H1 (cell line): Measurements from ENCODE around the gene SLC5A4. TPM values are rescaled to one million over a fixed set of nuclear protein-coding genes. Genes with fewer than 3 reads are reported as not detected.

Source experiments
- CTCF ChIA-PET: fragments of 300-600 bp; sonication (Branson Sonifier 250); formaldehyde crosslinking; loops from one replicate; lab custom pipeline; 2021; ENCODE audit not compliant: partially characterized antibody; lab: Charles Lee
- POLR2A ChIA-PET: fragments of 300-600 bp; sonication (Branson Sonifier 250); formaldehyde crosslinking; loops from one replicate; lab custom pipeline; 2021; ENCODE audit warnings: inconsistent platforms; ENCODE audit not compliant: partially characterized antibody; lab: Charles Lee
- DNase-seq, 2 experiments: peaks; one replicate each; pipeline versions ENCODE4 v3.0.0 to v3.0.0-alpha.2; 2010 to 2022; ENCODE audit warnings: low spot score in 2 of 2, low read depth in 1 of 2, mixed read lengths in 1 of 2
- FAIRE-seq: peaks from 2 replicates; lab custom pipeline; 2011; peaks lifted over from hg19 to GRCh38; lab: Jason Lieb, UNC
- H2AFZ ChIP-seq: 2 replicates; pipeline ENCODE4 v1.8.1; 2012; ENCODE audit warnings: low read length, inconsistent platforms
- H2AK5ac ChIP-seq: 2 replicates; pipeline ENCODE4 v1.6.1; 2013; ENCODE audit warnings: low read depth, low read length
- H2BK120ac ChIP-seq: replicated peaks from 2 replicates; pipeline ENCODE3; 2013; ENCODE audit warnings: low read depth, low read length, inconsistent platforms
- H2BK12ac ChIP-seq: 2 replicates; pipeline ENCODE4 v1.6.1; 2013; ENCODE audit warnings: low read depth, low read length
- H2BK15ac ChIP-seq: 2 replicates; pipeline ENCODE4 v1.6.1; 2013; ENCODE audit warnings: low read length
- H2BK20ac ChIP-seq: 2 replicates; pipeline ENCODE4 v1.6.1; 2013; ENCODE audit warnings: low read length
- H2BK5ac ChIP-seq: 2 replicates; pipeline ENCODE4 v1.6.1; 2013; ENCODE audit warnings: low read depth, low read length
- H3K14ac ChIP-seq: 2 replicates; pipeline ENCODE4 v1.6.1; 2013; ENCODE audit warnings: inconsistent platforms; ENCODE audit not compliant: insufficient read length
- H3K18ac ChIP-seq: 2 replicates; pipeline ENCODE4 v1.6.1; 2013; ENCODE audit warnings: low read length; ENCODE audit errors: extremely low read depth
- H3K23ac ChIP-seq: 2 replicates; pipeline ENCODE4 v1.6.1; 2013; ENCODE audit warnings: inconsistent platforms; ENCODE audit not compliant: insufficient read length
- H3K23me2 ChIP-seq: 2 replicates; pipeline ENCODE4 v1.6.1; 2013; ENCODE audit warnings: low read depth, low read length
- H3K27ac ChIP-seq: 2 replicates; pipeline ENCODE4 v1.6.1; 2011; ENCODE audit warnings: low read depth, low read length, inconsistent platforms
- H3K27me3 ChIP-seq, 4 experiments: replicated peaks in 1 of 4; 1 replicate in 1 of 4; 2 replicates in 3 of 4; pipeline versions ENCODE4 v1.6.1 to v1.8.1; 2011 to 2013; ENCODE audit warnings: low read length in 3 of 4, mild to moderate bottlenecking in 3 of 4, inconsistent platforms in 2 of 4, mixed read lengths in 2 of 4, moderate library complexity in 1 of 4; ENCODE audit not compliant: control insufficient read depth in 3 of 4, insufficient read depth in 3 of 4; ENCODE audit errors: extremely low read depth in 1 of 4
- H3K36me3 ChIP-seq, 4 experiments: 2 replicates each; pipeline versions ENCODE4 v1.6.1 to v1.8.1; 2011 to 2013; ENCODE audit warnings: mild to moderate bottlenecking in 4 of 4, low read length in 3 of 4, moderate library complexity in 2 of 4, control low read depth in 1 of 4, inconsistent platforms in 1 of 4; ENCODE audit not compliant: insufficient read depth in 4 of 4, control insufficient read depth in 2 of 4
- H3K4ac ChIP-seq: replicated peaks from 2 replicates; pipeline ENCODE3; 2013; ENCODE audit warnings: low read length, low read depth, mixed read lengths, inconsistent platforms; ENCODE audit not compliant: insufficient read length
- H3K4me1 ChIP-seq, 4 experiments: replicated peaks in 1 of 4; 1 replicate in 1 of 4; 2 replicates in 3 of 4; pipeline versions ENCODE4 v1.6.1 to v1.8.1; 2011 to 2013; ENCODE audit warnings: low read length in 3 of 4, inconsistent platforms in 2 of 4, mixed read lengths in 1 of 4; ENCODE audit not compliant: insufficient read depth in 4 of 4, control insufficient read depth in 3 of 4
- H3K4me2 ChIP-seq, 2 experiments: 2 replicates each; pipeline versions ENCODE4 v1.6.1 to v1.8.1; 2011 to 2013; ENCODE audit warnings: low read depth in 2 of 2, low read length in 2 of 2, control low read depth in 1 of 2, inconsistent platforms in 1 of 2, mild to moderate bottlenecking in 1 of 2; ENCODE audit not compliant: insufficient read depth in 1 of 2
- H3K4me3 ChIP-seq, 4 experiments: fragments of 200-600, 300-600 bp in 1 of 4; sonication (generic), shearing (Covaris generic), sonication (Bioruptor Twin) in 1 of 4; 2 replicates each; pipeline versions ENCODE4 v1.5.1 to v1.8.1; 2011 to 2016; ENCODE audit warnings: low read length in 4 of 4, low read depth in 3 of 4, control low read depth in 2 of 4, inconsistent platforms in 2 of 4, mild to moderate bottlenecking in 2 of 4, mixed read lengths in 1 of 4, moderate library complexity in 1 of 4; ENCODE audit not compliant: insufficient read depth in 2 of 4; ENCODE audit errors: extremely low read depth in 1 of 4
- H3K56ac ChIP-seq: replicated peaks from 2 replicates; pipeline ENCODE3; 2013; ENCODE audit warnings: low read depth, mild to moderate bottlenecking, mixed read lengths, low read length, inconsistent platforms; ENCODE audit not compliant: insufficient read length
- H3K79me1 ChIP-seq: 2 replicates; pipeline ENCODE4 v1.6.1; 2013; ENCODE audit warnings: low read depth, low read length, control low read depth
- H3K79me2 ChIP-seq, 2 experiments: 2 replicates each; pipeline versions ENCODE4 v1.6.1 to v1.8.1; 2012 to 2013; ENCODE audit warnings: low read length in 2 of 2, mild to moderate bottlenecking in 2 of 2, inconsistent platforms in 1 of 2; ENCODE audit not compliant: insufficient read depth in 2 of 2, control insufficient read depth in 1 of 2
- H3K9ac ChIP-seq, 4 experiments: replicated peaks in 1 of 4; 1 replicate in 1 of 4; 2 replicates in 3 of 4; pipeline versions ENCODE4 v1.6.1 to v1.8.1; 2011 to 2013; ENCODE audit warnings: low read depth in 3 of 4, low read length in 3 of 4, control low read depth in 2 of 4, mild to moderate bottlenecking in 2 of 4, moderate library complexity in 2 of 4, inconsistent platforms in 1 of 4; ENCODE audit errors: extremely low read depth in 1 of 4
- H3K9me3 ChIP-seq, 2 experiments: 2 replicates each; pipeline versions ENCODE4 v1.6.1 to v1.8.1; 2012 to 2013; ENCODE audit warnings: mild to moderate bottlenecking in 2 of 2, moderate library complexity in 2 of 2, control low read depth in 1 of 2, inconsistent platforms in 1 of 2, low read depth in 1 of 2, low read length in 1 of 2, mixed read lengths in 1 of 2; ENCODE audit not compliant: insufficient read depth in 2 of 2
- H4K20me1 ChIP-seq, 2 experiments: replicated peaks in 1 of 2; 2 replicates each; pipeline versions ENCODE3 to v1.8.1; 2011 to 2013; ENCODE audit warnings: inconsistent platforms in 2 of 2, low read length in 2 of 2, mild to moderate bottlenecking in 1 of 2; ENCODE audit not compliant: insufficient read depth in 2 of 2, control insufficient read depth in 1 of 2
- H4K5ac ChIP-seq: 2 replicates; pipeline ENCODE4 v1.6.1; 2013; ENCODE audit warnings: low read length, low read depth, mixed read lengths, inconsistent platforms; ENCODE audit not compliant: insufficient read length
- H4K8ac ChIP-seq: 2 replicates; pipeline ENCODE4 v1.8.0; 2013; ENCODE audit warnings: mild to moderate bottlenecking, moderate library complexity, low read length, inconsistent platforms; ENCODE audit not compliant: insufficient read depth; ENCODE audit errors: extremely low read depth
- H4K91ac ChIP-seq: replicated peaks from 2 replicates; pipeline ENCODE3; 2013; ENCODE audit warnings: low read length, mixed read lengths, inconsistent platforms; ENCODE audit not compliant: insufficient read length
- BRCA1 ChIP-seq: IDR thresholded peaks from 2 replicates; pipeline ENCODE4 v1.6.1; 2012; ENCODE audit warnings: low read depth, low read length, improper control_type of control experiment
- JUND ChIP-seq: IDR thresholded peaks from 2 replicates; pipeline ENCODE4 v1.6.1; 2011; ENCODE audit warnings: mild to moderate bottlenecking, improper control_type of control experiment, low read length
- KDM4A ChIP-seq: IDR thresholded peaks from one replicate; pipeline ENCODE4 v1.7.1; 2012; ENCODE audit warnings: low read depth, mild to moderate bottlenecking, moderate library complexity, low read length, inconsistent platforms; ENCODE audit not compliant: severe bottlenecking
- NANOG ChIP-seq: IDR thresholded peaks from 2 replicates; pipeline ENCODE4 v1.6.1; 2011; ENCODE audit warnings: low read length, low read depth, mild to moderate bottlenecking, inconsistent platforms; ENCODE audit not compliant: insufficient read depth, poor library complexity, severe bottlenecking
- POLR2AphosphoS5 ChIP-seq: IDR thresholded peaks from 2 replicates; pipeline ENCODE4 v1.6.1; 2011; ENCODE audit warnings: low read depth, low read length
- RBBP5 ChIP-seq: IDR thresholded peaks from 2 replicates; pipeline ENCODE4 v1.7.1; 2012; ENCODE audit warnings: low read depth, mild to moderate bottlenecking, inconsistent platforms, low read length, moderate library complexity, borderline replicate concordance
- RXRA ChIP-seq: IDR thresholded peaks from 2 replicates; pipeline ENCODE4 v1.6.1; 2011; ENCODE audit warnings: low read depth, mild to moderate bottlenecking, low read length, moderate library complexity; ENCODE audit not compliant: insufficient read depth
- SUZ12 ChIP-seq: fragments of 200-600 bp; sonication (generic); IDR thresholded peaks from 2 replicates; pipeline ENCODE4 v1.6.1; 2012; ENCODE audit warnings: mild to moderate bottlenecking, inconsistent platforms, low read length, moderate library complexity, mixed read lengths
- ZNF274 ChIP-seq: IDR thresholded peaks from 2 replicates; pipeline ENCODE4 v1.7.0; 2012; ENCODE audit warnings: low read length, borderline replicate concordance; ENCODE audit errors: extremely low read depth
- WGBS, 2 experiments: shearing (Covaris generic) in 1 of 2; methylation state at CpG; one replicate each; pipeline versions ENCODE4 v1.1.6 to v1.1.7; 2013 to 2015; ENCODE audit warnings: low lambda C conversion rate in 2 of 2, mixed read lengths in 2 of 2, inconsistent platforms in 1 of 2, low coverage in 1 of 2, missing lambda C conversion rate in 1 of 2; ENCODE audit not compliant: insufficient replicate concordance in 2 of 2, insufficient coverage in 1 of 2, insufficient read length in 1 of 2; ENCODE audit errors: extremely low coverage in 1 of 2, missing lambda C conversion rate in 1 of 2; 5-methylcytosine and 5-hydroxymethylcytosine counted together
- polyA plus RNA-seq, 7 experiments: library from polyadenylated mRNA; depleted of rRNA in 3 of 7; stranded (reverse) in 5 of 7; unstranded in 2 of 7; fragments of >200 nt in 5 of 7; fragments of 200-250 nt in 2 of 7; gene quantifications; 1 replicate in 5 of 7; 2 replicates in 1 of 7; 4 replicates in 1 of 7; pipeline versions ENCODE4 v1.2.1 to v1.2.3, GENCODE V29; 2011 to 2013; ENCODE audit warnings: missing spikeins in 2 of 7, mixed read lengths in 2 of 7
- total RNA-seq: library from RNA; stranded (reverse); fragmentation: NEBNext Ultra II Directional; extraction: Animal tissue kit (Norgen Biotek cat#: 25700); gene quantifications from 2 replicates; pipeline ENCODE4 v1.2.1, GENCODE V29; 2021
- TF ChIP-seq, protein P1 (sequence below): IDR thresholded peaks from 2 replicates; pipeline ENCODE4 v1.6.1; 2011; ENCODE audit warnings: low read length, improper control_type of control experiment
- TF ChIP-seq, protein P2 (sequence below): IDR thresholded peaks from 2 replicates; pipeline ENCODE4 v1.6.1; 2012; ENCODE audit warnings: inconsistent platforms

Gene SLC5A4
- total and polyA plus RNA-seq, 2 of the 8 experiments (the other 6 are each of a cell fraction or from before 2014, with no cell fraction given) = 0.17 TPM; not detected in 1

DNA sequence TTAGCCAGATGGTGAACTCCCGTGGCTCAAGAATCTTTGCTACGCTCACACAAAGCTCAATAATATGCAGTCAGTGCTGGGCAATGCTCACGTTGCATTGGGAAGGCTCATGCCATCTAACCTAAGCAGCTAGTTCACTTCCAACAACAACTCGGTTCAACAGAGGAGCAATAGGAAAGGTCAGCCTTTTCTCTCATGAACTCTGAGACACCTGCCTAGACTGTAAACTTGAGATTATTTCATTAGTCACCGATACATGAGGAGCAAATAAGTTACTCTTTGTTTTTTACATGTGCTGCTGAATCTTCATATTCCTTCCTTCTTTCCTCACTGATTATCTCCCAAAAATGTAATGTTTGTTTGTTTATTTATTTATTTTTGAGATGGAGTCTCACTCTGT lies 9.0 kb downstream of the SLC5A4 start:
- H3K27ac ChIP-seq = no peak overlapping the region
- ChIA-PET POLR2A (no interaction called here), CTCF (interaction anchor here (0.9 kb wide), 2 partner anchors 8 to 39 kb away, joined by 3 read pairs; no protein-coding TSS in a partner anchor)
- TF ChIP-seq, protein P1, sequence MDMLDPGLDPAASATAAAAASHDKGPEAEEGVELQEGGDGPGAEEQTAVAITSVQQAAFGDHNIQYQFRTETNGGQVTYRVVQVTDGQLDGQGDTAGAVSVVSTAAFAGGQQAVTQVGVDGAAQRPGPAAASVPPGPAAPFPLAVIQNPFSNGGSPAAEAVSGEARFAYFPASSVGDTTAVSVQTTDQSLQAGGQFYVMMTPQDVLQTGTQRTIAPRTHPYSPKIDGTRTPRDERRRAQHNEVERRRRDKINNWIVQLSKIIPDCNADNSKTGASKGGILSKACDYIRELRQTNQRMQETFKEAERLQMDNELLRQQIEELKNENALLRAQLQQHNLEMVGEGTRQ = no peak
- TF ChIP-seq KDM4A = no peak
- TF ChIP-seq JUND = no peak
- TF ChIP-seq NANOG = no peak
- TF ChIP-seq SUZ12 = no peak
- TF ChIP-seq RXRA = no peak
- TF ChIP-seq, protein P2, sequence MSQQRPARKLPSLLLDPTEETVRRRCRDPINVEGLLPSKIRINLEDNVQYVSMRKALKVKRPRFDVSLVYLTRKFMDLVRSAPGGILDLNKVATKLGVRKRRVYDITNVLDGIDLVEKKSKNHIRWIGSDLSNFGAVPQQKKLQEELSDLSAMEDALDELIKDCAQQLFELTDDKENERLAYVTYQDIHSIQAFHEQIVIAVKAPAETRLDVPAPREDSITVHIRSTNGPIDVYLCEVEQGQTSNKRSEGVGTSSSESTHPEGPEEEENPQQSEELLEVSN = no peak
- TF ChIP-seq POLR2AphosphoS5 = no peak
- no peak for TF ChIP-seq RBBP5
- TF ChIP-seq ZNF274 = no peak
- TF ChIP-seq BRCA1 = no peak
- no peaks in the 10 kb centered on the region for H3K23me2 ChIP-seq
- no peak overlapping the region for H3K9ac ChIP-seq
- no peak overlapping the region for H3K56ac ChIP-seq
- no peak overlapping the region for H2AK5ac ChIP-seq
- H4K5ac ChIP-seq = no peak overlapping the region
- no peak overlapping the region for H2BK120ac ChIP-seq
- H3K4ac ChIP-seq = no peak overlapping the region
- DNase-seq (no peak), FAIRE-seq (no peak)
- no peak overlapping the region for H3K18ac ChIP-seq
- no peak overlapping the region for H2BK15ac ChIP-seq
- no peak overlapping the region for H3K4me2 ChIP-seq
- no peak overlapping the region for H2BK20ac ChIP-seq
- no peak overlapping the region for H2BK5ac ChIP-seq
- H3K79me2 ChIP-seq = no peaks in the 10 kb centered on the region
- H4K8ac ChIP-seq = no peak overlapping the region
- no peak overlapping the region for H2AFZ ChIP-seq
- no peak overlapping the region for H3K14ac ChIP-seq
- no peak overlapping the region for H2BK12ac ChIP-seq
- no peaks in the 10 kb centered on the region; the same call in 1 of the 2 replicates for H3K79me1 ChIP-seq
- no peaks in the 10 kb centered on the region for H3K36me3 ChIP-seq
- H4K91ac ChIP-seq = no peak overlapping the region
- no peaks in the 10 kb centered on the region for H3K27me3 ChIP-seq
- H3K9me3 ChIP-seq = no peaks in the 10 kb centered on the region
- H3K23ac ChIP-seq = no peak overlapping the region
- no peaks in the 10 kb centered on the region for H4K20me1 ChIP-seq
- no peak overlapping the region for H3K4me3 ChIP-seq
- H3K4me1 ChIP-seq = no peaks in the 10 kb centered on the region
- 91% methylated on average over 5 of the region's 5 CpGs; no CpG with 5 or more reads in 1 of the 2 experiments for WGBS, 2 experiments
